ENCODE results near the gene PTPN11. TPM values are rescaled to one million over a fixed set of nuclear protein-coding genes. Genes with fewer than 3 reads are reported as not detected.
"Not testable (repeated sequence)": the region's sequence is repeated elsewhere in the genome, so short reads cannot be mapped to it uniquely, and the experiment has no call there.

The PTPN11 gene
- total and polyA plus RNA-seq, 9 donors, result 22.1 to 94.6 (median 62.7) TPM

- H3K4me1 ChIP-seq (ENCODE audit: insufficient read depth), result no peaks in the 10 kb centered on the region
- no peaks in the 10 kb centered on the region for H3K36me3 ChIP-seq
- H3K27ac ChIP-seq, result no peak overlapping the region
- intact Hi-C loops (cut with DNase I), result no loop called here
- DNase-seq, result no peak
- WGBS, 3 donors, result 95 to 99% (median 98%) methylated on average over 4 of the region's 4 CpGs
- no peak for TF ChIP-seq CTCF (IDR thresholded peaks at IDR 0.05)
- no peak for TF ChIP-seq EP300 (IDR thresholded peaks at IDR 0.05)
- TF ChIP-seq POLR2A (IDR thresholded peaks at IDR 0.05), result no peak
- H3K4me3 ChIP-seq, result no peak overlapping the region
- H3K27me3 ChIP-seq, result no peaks in the 10 kb centered on the region
- no peaks in the 10 kb centered on the region for H3K9me3 ChIP-seq
Measured at GRCh38 chr12:112443916-112444315, 25.2 kb downstream of the PTPN11 start.

DNA sequence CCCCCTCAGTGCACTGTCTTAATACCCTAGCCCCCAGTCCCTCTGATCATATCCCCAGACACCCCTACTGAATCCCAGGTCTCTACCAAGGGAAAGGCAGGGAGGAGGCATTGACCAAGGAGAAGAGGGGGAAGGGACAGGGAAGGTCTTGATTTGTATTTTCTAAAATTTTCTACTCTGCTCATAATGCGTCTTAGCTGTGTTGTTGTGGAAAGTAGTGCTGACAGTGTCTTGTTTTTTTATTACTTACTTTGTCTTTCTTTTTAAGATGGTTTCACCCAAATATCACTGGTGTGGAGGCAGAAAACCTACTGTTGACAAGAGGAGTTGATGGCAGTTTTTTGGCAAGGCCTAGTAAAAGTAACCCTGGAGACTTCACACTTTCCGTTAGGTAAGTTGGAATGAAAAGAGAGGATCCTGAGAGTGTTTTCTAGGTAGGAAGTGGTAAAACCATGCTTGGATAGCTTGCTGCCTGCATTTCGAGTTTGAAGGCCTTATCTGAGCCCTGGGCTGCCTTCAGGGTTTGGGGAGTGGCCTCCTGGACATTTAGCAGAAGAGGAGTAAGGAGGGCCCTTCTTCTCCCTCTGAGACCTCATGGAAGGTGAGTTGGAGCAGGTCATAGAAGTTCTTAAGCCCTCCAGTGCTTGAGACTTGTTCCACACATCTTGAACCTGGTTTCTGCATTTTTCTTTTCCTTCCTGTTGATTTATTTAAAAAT, 27.4 kb downstream of the PTPN11 start:
- H3K27ac ChIP-seq, result no peak overlapping the region
- no peaks in the 10 kb centered on the region for H3K36me3 ChIP-seq
- 73 to 80% (median 75%) methylated on average over 3 of the region's 3 CpGs for WGBS, 3 donors
- H3K4me3 ChIP-seq, result no peak overlapping the region
- no peaks in the 10 kb centered on the region for H3K4me1 ChIP-seq (ENCODE audit: insufficient read depth)
- DNase-seq, result no peak
- H3K27me3 ChIP-seq, result no peaks in the 10 kb centered on the region
- no peaks in the 10 kb centered on the region for H3K9me3 ChIP-seq
- no peak for TF ChIP-seq CTCF (IDR thresholded peaks at IDR 0.05)
- TF ChIP-seq EP300 (IDR thresholded peaks at IDR 0.05), result no peak
- TF ChIP-seq POLR2A (IDR thresholded peaks at IDR 0.05), result no peak
- intact Hi-C loops (cut with DNase I), result no loop called here

DNA sequence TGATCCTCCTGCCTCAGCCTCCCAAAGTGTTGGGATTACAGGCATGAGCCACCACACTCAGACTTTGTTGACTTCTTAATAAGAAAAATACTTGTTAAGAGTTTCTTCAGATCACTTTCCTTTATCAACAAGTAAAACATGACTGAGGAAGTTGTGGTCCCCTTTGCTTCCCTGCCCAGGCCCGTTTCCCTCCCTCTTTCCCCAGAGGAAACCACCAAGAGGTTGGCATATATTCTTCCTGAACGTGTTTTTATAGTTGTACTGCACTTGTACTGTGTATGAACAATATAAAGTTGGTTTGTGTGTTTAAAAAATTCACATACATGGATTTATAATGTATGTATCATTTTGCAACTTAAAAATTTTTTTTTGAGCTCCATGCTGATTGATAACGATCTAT, 28.4 kb downstream of the PTPN11 start:
- H3K27me3 ChIP-seq, result no peaks in the 10 kb centered on the region
- no peak for TF ChIP-seq POLR2A (IDR thresholded peaks at IDR 0.05)
- no peak for TF ChIP-seq CTCF (IDR thresholded peaks at IDR 0.05)
- no peak for TF ChIP-seq EP300 (IDR thresholded peaks at IDR 0.05)
- H3K36me3 ChIP-seq, result no peaks in the 10 kb centered on the region
- no peaks in the 10 kb centered on the region for H3K9me3 ChIP-seq
- intact Hi-C loops (cut with DNase I), result no loop called here
- DNase-seq, result no peak
- H3K4me1 ChIP-seq (ENCODE audit: insufficient read depth), result no peaks in the 10 kb centered on the region
- WGBS, 3 donors, result 83 to 88% (median 85%) methylated on average over 3 of the region's 3 CpGs
- H3K4me3 ChIP-seq, result no peak overlapping the region
- no peak overlapping the region for H3K27ac ChIP-seq

DNA sequence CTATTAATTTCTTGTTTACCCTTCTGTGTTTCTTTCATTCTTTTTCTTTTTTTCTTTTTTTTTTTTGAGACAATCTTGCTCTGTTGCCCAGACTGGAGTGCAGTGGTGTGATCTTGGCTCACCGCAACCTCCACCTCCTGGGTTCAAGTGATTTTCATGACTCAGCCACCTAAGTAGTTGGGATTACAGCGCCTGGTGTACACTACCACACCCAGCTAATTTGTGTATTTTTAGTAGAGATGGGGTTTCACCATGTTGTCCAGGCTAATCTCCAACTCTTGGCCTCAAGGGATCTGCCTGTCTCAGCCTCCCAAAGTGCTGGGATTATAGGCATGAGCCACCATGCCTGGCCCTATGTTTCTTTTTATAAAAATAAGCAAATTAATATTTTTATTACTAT, 29.4 kb downstream of the PTPN11 start:
- H3K9me3 ChIP-seq; H3K27ac ChIP-seq; intact Hi-C loops (cut with DNase I); H3K4me1 ChIP-seq (ENCODE audit: insufficient read depth); H3K4me3 ChIP-seq; H3K27me3 ChIP-seq; H3K36me3 ChIP-seq; DNase-seq: not testable (repeated sequence)
- WGBS, 3 donors, result 80 to 95% (median 90%) methylated on average over 2 of the region's 2 CpGs

- H3K27ac ChIP-seq, result no peak overlapping the region
- H3K4me3 ChIP-seq, result no peak overlapping the region
- no peaks in the 10 kb centered on the region for H3K27me3 ChIP-seq
- no peak for TF ChIP-seq CTCF (IDR thresholded peaks at IDR 0.05)
- WGBS, 3 donors, result 28 to 51% (median 47%) methylated on average over 4 of the region's 4 CpGs
- no peak for DNase-seq
- H3K9me3 ChIP-seq, result no peaks in the 10 kb centered on the region
- intact Hi-C loops (cut with DNase I), result no loop called here
- no peaks in the 10 kb centered on the region for H3K36me3 ChIP-seq
- H3K4me1 ChIP-seq (ENCODE audit: insufficient read depth), result no peaks in the 10 kb centered on the region
Measured at GRCh38 chr12:112450725-112451124, 32.0 kb downstream of the PTPN11 start.
